Activated CD4-positive, CD25-positive, alpha-beta regulatory T cell treated with anti-CD3 and anti-CD28 coated beads, Interleukin-2, amount 50 U/mL, for 16 hours (primary cell): Measurements from ENCODE around the gene ZIC1.

ENCODE experiments used
- DNase-seq: peaks from one replicate; pipeline ENCODE4 v3.0.0-alpha.2; 2020; ENCODE audit warnings: low read depth, low spot score

The ZIC1 gene

GRCh38 chr3:147409143-147410115 lies at the start of gene ZIC1:
TSS of gene ZIC1 (plus strand) at chr3:147409365. CDS start at chr3:147410113, 748 bp downstream.
- no peak for DNase-seq

GRCh38 chr3:147360051-147360439 lies 49.1 kb upstream of the ZIC1 start:
- no peak for DNase-seq

- DNase-seq, result no peak
Observed at GRCh38 chr3:147360646-147361453, 48.3 kb upstream of the ZIC1 start.

- no peak for DNase-seq
Observed at GRCh38 chr3:147361454-147362420, 47.4 kb upstream of the ZIC1 start.

GRCh38 chr3:147364771-147365170 lies 44.4 kb upstream of the ZIC1 start:
- no peak for DNase-seq

GRCh38 chr3:147365196-147366115 lies 43.7 kb upstream of the ZIC1 start:
- DNase-seq, result no peak

GRCh38 chr3:147367676-147368075 lies 41.5 kb upstream of the ZIC1 start:
- no peak for DNase-seq

GRCh38 chr3:147368151-147368550 lies 41.0 kb upstream of the ZIC1 start:
- no peak for DNase-seq

GRCh38 chr3:147368561-147369221 lies 40.5 kb upstream of the ZIC1 start:
- no peak for DNase-seq

- no peak for DNase-seq
Observed at GRCh38 chr3:147369231-147369630, 39.9 kb upstream of the ZIC1 start.

- no peak for DNase-seq
Observed at GRCh38 chr3:147369661-147370123, 39.5 kb upstream of the ZIC1 start.

- no peak for DNase-seq
Observed at GRCh38 chr3:147370349-147370748, 38.8 kb upstream of the ZIC1 start.

- no peak for DNase-seq
Observed at GRCh38 chr3:147371140-147371539, 38.0 kb upstream of the ZIC1 start.

GRCh38 chr3:147371771-147372340 lies 37.3 kb upstream of the ZIC1 start:
- DNase-seq, result no peak

GRCh38 chr3:147372525-147373027 lies 36.6 kb upstream of the ZIC1 start:
- DNase-seq, result no peak

GRCh38 chr3:147373301-147373700 lies 35.9 kb upstream of the ZIC1 start:
- DNase-seq, result no peak

- no peak for DNase-seq
Observed at GRCh38 chr3:147377412-147378367, 31.5 kb upstream of the ZIC1 start.

- no peak for DNase-seq
Observed at GRCh38 chr3:147379651-147380050, 29.5 kb upstream of the ZIC1 start.
